Neural progenitor cell (in vitro differentiated cells): ENCODE measurements around the gene ANKRD6.

Source experiments
- EZH2 ChIP-seq: fragments of 200-600 bp; sonication (generic); IDR thresholded peaks from 2 replicates; pipeline ENCODE4 v1.6.1; 2017; ENCODE audit warnings: antibody characterized with exemption, mild to moderate bottlenecking, moderate library complexity
- EZH2phosphoT487 ChIP-seq: fragments of 200-600 bp; sonication (generic); IDR thresholded peaks from 2 replicates; pipeline ENCODE4 v1.6.1; 2017; ENCODE audit warnings: antibody characterized with exemption
- TF ChIP-seq, protein P1 (sequence below): fragments of 200-600 bp; sonication (generic); IDR thresholded peaks from 2 replicates; pipeline ENCODE4 v1.5.1; 2017; ENCODE audit warnings: antibody characterized with exemption, mild to moderate bottlenecking

DNA sequence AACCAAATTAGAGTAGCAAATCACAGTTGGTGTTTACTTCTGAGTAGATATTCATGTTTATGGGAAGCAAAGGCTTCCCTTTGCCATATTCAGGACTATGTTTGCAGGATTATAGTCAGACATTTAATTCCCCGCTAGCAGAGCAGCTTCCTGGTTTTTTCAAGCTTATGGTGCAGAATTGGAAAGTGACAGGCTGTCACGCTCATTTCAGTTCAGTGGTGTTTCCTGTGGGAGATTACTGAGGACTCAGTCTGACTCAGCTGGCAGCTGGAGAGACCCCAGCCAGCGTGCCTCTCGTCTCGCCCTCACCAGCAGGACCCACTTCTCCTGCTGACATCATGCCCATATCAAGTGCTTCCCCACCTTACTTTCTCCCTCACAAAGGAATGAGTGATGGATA, 120.5 kb downstream of the ANKRD6 start:
- TF ChIP-seq, protein P1, sequence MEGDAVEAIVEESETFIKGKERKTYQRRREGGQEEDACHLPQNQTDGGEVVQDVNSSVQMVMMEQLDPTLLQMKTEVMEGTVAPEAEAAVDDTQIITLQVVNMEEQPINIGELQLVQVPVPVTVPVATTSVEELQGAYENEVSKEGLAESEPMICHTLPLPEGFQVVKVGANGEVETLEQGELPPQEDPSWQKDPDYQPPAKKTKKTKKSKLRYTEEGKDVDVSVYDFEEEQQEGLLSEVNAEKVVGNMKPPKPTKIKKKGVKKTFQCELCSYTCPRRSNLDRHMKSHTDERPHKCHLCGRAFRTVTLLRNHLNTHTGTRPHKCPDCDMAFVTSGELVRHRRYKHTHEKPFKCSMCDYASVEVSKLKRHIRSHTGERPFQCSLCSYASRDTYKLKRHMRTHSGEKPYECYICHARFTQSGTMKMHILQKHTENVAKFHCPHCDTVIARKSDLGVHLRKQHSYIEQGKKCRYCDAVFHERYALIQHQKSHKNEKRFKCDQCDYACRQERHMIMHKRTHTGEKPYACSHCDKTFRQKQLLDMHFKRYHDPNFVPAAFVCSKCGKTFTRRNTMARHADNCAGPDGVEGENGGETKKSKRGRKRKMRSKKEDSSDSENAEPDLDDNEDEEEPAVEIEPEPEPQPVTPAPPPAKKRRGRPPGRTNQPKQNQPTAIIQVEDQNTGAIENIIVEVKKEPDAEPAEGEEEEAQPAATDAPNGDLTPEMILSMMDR = no peak
- TF ChIP-seq EZH2 (no peak), EZH2phosphoT487 (no peak)
